Keratinocyte (primary cell): Measurements from ENCODE around the gene SMIM24. TPM values are rescaled to one million over a fixed set of nuclear protein-coding genes. Genes with fewer than 3 reads are reported as not detected.

Experiments used
- DNase-seq: peaks from one replicate; pipeline ENCODE4 v3.0.0-alpha.2; 2011; ENCODE audit warnings: low read depth, missing footprints, low spot score
- FAIRE-seq: peaks from 2 replicates; lab custom pipeline; 2011; peaks lifted over from hg19 to GRCh38; lab: Jason Lieb, UNC
- H2AFZ ChIP-seq: 2 replicates; pipeline ENCODE4 v1.6.0; 2012; ENCODE audit warnings: low read length, control low read depth, inconsistent platforms; ENCODE audit not compliant: control insufficient read depth
- H3K27ac ChIP-seq: 2 replicates; pipeline ENCODE4 v1.5.1; 2011; ENCODE audit warnings: low read length; ENCODE audit not compliant: control insufficient read depth, insufficient read depth
- H3K27me3 ChIP-seq: 3 replicates; pipeline ENCODE4 v1.6.0; 2011; ENCODE audit warnings: low read length; ENCODE audit not compliant: control insufficient read depth, insufficient read depth; ENCODE audit errors: extremely low read depth
- H3K36me3 ChIP-seq, 2 experiments: 2 replicates in 1 of 2; 3 replicates in 1 of 2; pipeline ENCODE4 v1.5.1; 2011; ENCODE audit warnings: low read length in 2 of 2, mild to moderate bottlenecking in 1 of 2; ENCODE audit not compliant: control insufficient read depth in 2 of 2, insufficient read depth in 2 of 2; ENCODE audit errors: extremely low read depth in 1 of 2
- H3K4me1 ChIP-seq: 3 replicates; pipeline ENCODE4 v1.5.1; 2011; ENCODE audit warnings: low read length; ENCODE audit not compliant: control insufficient read depth, insufficient read depth; ENCODE audit errors: extremely low read depth
- H3K4me2 ChIP-seq: 3 replicates; pipeline ENCODE4 v1.6.0; 2011; ENCODE audit warnings: low read depth, low read length; ENCODE audit not compliant: control insufficient read depth, insufficient read depth; ENCODE audit errors: extremely low read depth
- H3K4me3 ChIP-seq, 3 experiments: fragments of 200-600 bp in 1 of 3; sonication (generic) in 1 of 3; 2 replicates in 2 of 3; 3 replicates in 1 of 3; pipeline ENCODE4 v1.5.1; 2011 to 2016; ENCODE audit warnings: low read length in 3 of 3, mild to moderate bottlenecking in 3 of 3, control low read depth in 2 of 3, inconsistent platforms in 1 of 3, low read depth in 1 of 3, mixed read lengths in 1 of 3, mixed run types in 1 of 3, moderate library complexity in 1 of 3; ENCODE audit not compliant: control insufficient read depth in 2 of 3, insufficient read depth in 2 of 3; ENCODE audit errors: extremely low read depth in 1 of 3
- H3K79me2 ChIP-seq: 2 replicates; pipeline ENCODE4 v1.6.0; 2012; ENCODE audit warnings: low read length; ENCODE audit not compliant: control insufficient read depth, insufficient read depth
- H3K9ac ChIP-seq: 3 replicates; pipeline ENCODE4 v1.6.0; 2011; ENCODE audit warnings: low read length; ENCODE audit not compliant: control insufficient read depth, insufficient read depth; ENCODE audit errors: extremely low read depth
- H3K9me1 ChIP-seq: 3 replicates; pipeline ENCODE4 v1.6.0; 2011; ENCODE audit warnings: low read length; ENCODE audit not compliant: control insufficient read depth, insufficient read depth; ENCODE audit errors: extremely low read depth
- H3K9me3 ChIP-seq: 2 replicates; pipeline ENCODE4 v1.5.1; 2012; ENCODE audit warnings: low read depth, low read length; ENCODE audit not compliant: control insufficient read depth
- H4K20me1 ChIP-seq: 3 replicates; pipeline ENCODE4 v1.6.0; 2011; ENCODE audit warnings: low read length; ENCODE audit not compliant: control insufficient read depth, insufficient read depth; ENCODE audit errors: extremely low read depth
- CTCF ChIP-seq, 3 experiments: IDR thresholded peaks in 1 of 3; conservative IDR thresholded peaks in 1 of 3; optimal IDR thresholded peaks in 1 of 3; 2 replicates in 2 of 3; 3 replicates in 1 of 3; pipeline versions ENCODE3 to v1.5.1; 2011; ENCODE audit warnings: low read length in 3 of 3, mild to moderate bottlenecking in 3 of 3, moderate library complexity in 2 of 3, control low read depth in 1 of 3, inconsistent platforms in 1 of 3; ENCODE audit not compliant: insufficient read depth in 2 of 3; ENCODE audit errors: extremely low read depth in 1 of 3
- EZH2 ChIP-seq: IDR thresholded peaks from one replicate; pipeline ENCODE4 v1.6.1; 2012; ENCODE audit warnings: inconsistent platforms, mild to moderate bottlenecking, low read length, moderate library complexity
- dilution Hi-C: fragments of 300-500 bp; cut with MboI; formaldehyde crosslinking; loops from one replicate; pipeline ENCODE4 v1.7.0; 2020; ENCODE audit warnings: low sequenced_read_pairs; ENCODE audit not compliant: extremely low pct_ligation_motif_present
- polyA plus RNA-seq, 5 experiments: library from polyadenylated mRNA; depleted of rRNA in 3 of 5; stranded (reverse) in 3 of 5; stranded (forward) in 1 of 5; unstranded in 1 of 5; fragments of >200 nt; gene quantifications; 1 replicate in 1 of 5; 2 replicates in 3 of 5; 3 replicates in 1 of 5; pipeline versions ENCODE4 v1.2.1 to v1.2.3, GENCODE V29; 2011 to 2012; ENCODE audit warnings: missing spikeins in 2 of 5, low read depth in 1 of 5, low replicate concordance in 1 of 5

SMIM24 gene
- polyA plus RNA-seq, 1 donor (not counting 4 experiments of a cell fraction or from before 2014, with no cell fraction given) = not detected

DNA sequence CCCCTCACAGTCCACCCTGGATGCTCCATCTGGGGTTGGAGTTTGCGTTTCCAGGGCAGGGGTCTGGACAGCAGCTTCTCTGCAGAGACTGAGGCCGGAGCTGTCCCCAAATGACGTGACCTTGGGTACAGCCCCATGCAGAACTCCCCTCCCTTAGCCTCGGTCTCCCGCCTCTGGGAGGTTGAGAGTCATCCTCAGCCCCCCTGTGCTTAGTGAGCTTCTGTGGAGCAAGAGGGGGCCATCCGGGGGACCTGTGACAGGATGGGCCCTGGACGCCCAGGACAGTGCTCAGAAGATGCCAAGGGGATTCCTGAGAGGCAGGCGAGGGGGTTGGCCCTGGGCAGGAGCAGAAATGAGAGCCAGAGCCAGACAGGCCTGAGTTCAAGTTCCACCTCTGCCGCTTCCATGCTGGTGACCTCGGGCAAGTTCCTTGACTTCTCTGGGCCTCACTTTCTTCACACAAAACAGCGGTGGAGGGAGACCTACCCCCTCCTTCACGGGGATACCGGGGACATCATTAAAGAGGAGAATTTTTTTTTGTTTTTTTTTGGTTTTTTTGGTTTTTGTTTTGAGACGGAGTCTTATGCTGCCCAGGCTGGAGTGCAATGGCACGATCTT, 20.3 kb downstream of the SMIM24 start:
- Histone ChIP-seq H3K79me2 (no peaks in the 10 kb centered on the region), H3K27ac (no peak overlapping the region), H3K9ac (no peak overlapping the region), H2AFZ (no peak overlapping the region), H3K9me3 (no peaks in the 10 kb centered on the region), H3K4me3 (no peak overlapping the region), H3K36me3 (peaks cover 8 to 12% of the 10 kb centered on the region in 2 experiments), H3K4me1 (no peaks in the 10 kb centered on the region), H3K9me1 (no peaks in the 10 kb centered on the region), H4K20me1 (no peaks in the 10 kb centered on the region), H3K4me2 (no peak overlapping the region), H3K27me3 (no peaks in the 10 kb centered on the region)
- DNase-seq (no peak), FAIRE-seq (no peak)
- TF ChIP-seq EZH2 (no peak), CTCF (optimal IDR thresholded peaks at IDR 0.05 in 1 of 3, IDR thresholded peaks at IDR 0.05 in 1 of 3, conservative IDR thresholded peaks at IDR 0.05 in 1 of 3; ENCODE audit: extremely low read depth in 1 of 3, insufficient read depth in 2 of 3, low read length in 3 of 3) (no peak)
- dilution Hi-C loops = no loop called here

DNA sequence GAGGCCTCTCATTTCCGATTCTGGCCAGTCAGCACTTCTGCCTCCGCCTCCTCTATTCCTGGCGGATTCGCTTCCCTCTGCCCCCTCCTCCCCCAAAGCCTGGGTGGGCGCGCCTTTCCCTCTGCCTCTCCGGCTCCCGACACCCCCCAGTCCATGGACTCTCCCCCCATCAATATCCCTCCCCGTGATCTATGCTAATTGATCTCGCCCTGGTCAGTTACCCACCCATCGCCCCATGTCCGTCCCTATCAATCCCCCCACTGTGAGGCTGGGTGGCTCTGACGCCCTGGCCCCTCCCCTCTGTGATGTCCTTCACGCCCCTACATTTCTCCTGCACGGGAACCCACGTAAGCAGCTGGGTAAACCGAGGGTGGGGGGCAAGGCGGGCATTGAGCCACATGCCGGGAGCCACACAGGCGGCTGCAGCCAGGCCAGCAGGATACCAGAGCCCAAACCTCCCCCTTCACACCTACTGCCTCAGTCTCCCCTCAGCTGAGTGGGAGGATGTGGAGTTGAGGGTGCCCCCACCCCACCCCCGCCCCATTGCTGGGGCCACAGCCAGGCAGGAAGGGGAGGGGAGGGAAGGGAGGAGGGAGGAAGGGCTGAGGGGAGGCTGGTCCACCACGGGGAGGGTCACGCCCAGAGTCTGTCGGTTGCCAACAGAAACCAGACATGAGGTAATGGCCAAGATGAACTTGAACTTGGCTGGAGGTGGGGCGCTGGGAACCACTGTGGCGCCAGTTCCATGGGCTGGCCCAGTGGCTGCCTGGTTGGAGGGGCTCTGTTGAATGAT, 21.0 kb downstream of the SMIM24 start:
- dilution Hi-C loops = no loop called here
- Histone ChIP-seq H3K36me3 (peaks cover 14 to 16% of the 10 kb centered on the region in 2 experiments), H3K9me3 (no peaks in the 10 kb centered on the region), H3K27me3 (no peaks in the 10 kb centered on the region), H3K4me3 (no peak overlapping the region), H3K9me1 (no peaks in the 10 kb centered on the region), H3K4me2 (no peak overlapping the region), H4K20me1 (no peaks in the 10 kb centered on the region), H2AFZ (no peak overlapping the region), H3K27ac (no peak overlapping the region), H3K4me1 (no peaks in the 10 kb centered on the region), H3K79me2 (no peaks in the 10 kb centered on the region), H3K9ac (no peak overlapping the region)
- FAIRE-seq = no peak
- DNase-seq = no peak
- TF ChIP-seq CTCF (optimal IDR thresholded peaks at IDR 0.05 in 1 of 3, IDR thresholded peaks at IDR 0.05 in 1 of 3, conservative IDR thresholded peaks at IDR 0.05 in 1 of 3; ENCODE audit: extremely low read depth in 1 of 3, insufficient read depth in 2 of 3, low read length in 3 of 3) (no peak), EZH2 (no peak)
